A549 (cell line): ENCODE data around the gene RAP1GAP2.

Source experiments
- POLR2A ChIP-seq: IDR thresholded peaks from 2 replicates; pipeline ENCODE4 v1.6.1; 2012; ENCODE audit warnings: mild to moderate bottlenecking, low read length
- TF ChIP-seq, protein P1 (sequence below): fragments of >200 bp; sonication (Bioruptor Twin); formaldehyde crosslinking; IDR thresholded peaks from 3 replicates; pipeline ENCODE4 v1.5.1; 2016

DNA sequence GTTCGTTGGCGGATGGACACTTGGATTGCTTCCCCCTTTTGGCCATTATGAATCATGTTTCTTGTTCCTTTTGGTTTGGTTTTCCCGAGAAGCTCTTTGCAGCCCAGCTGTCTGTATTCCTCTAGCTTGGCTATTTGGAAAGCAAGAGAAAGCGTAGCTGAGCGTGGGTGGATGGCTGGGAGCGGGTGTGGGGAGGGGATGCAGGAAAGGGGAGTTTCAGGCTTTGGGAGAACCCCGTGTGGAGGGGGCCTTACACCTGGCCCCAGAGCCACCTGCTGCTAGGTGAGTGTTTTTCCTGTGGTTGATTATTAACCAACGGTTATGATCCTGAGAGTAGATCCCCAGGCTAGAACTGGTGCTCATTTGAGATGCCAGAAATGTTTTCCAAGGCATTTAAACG lies 103.7 kb downstream of the RAP1GAP2 start:
- TF ChIP-seq, protein P1, sequence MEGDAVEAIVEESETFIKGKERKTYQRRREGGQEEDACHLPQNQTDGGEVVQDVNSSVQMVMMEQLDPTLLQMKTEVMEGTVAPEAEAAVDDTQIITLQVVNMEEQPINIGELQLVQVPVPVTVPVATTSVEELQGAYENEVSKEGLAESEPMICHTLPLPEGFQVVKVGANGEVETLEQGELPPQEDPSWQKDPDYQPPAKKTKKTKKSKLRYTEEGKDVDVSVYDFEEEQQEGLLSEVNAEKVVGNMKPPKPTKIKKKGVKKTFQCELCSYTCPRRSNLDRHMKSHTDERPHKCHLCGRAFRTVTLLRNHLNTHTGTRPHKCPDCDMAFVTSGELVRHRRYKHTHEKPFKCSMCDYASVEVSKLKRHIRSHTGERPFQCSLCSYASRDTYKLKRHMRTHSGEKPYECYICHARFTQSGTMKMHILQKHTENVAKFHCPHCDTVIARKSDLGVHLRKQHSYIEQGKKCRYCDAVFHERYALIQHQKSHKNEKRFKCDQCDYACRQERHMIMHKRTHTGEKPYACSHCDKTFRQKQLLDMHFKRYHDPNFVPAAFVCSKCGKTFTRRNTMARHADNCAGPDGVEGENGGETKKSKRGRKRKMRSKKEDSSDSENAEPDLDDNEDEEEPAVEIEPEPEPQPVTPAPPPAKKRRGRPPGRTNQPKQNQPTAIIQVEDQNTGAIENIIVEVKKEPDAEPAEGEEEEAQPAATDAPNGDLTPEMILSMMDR = no peak
- no peak for TF ChIP-seq POLR2A
